Lower leg skin (tissue), 4 donors: Measurements from ENCODE around the gene RELT. TPM values are rescaled to one million over a fixed set of nuclear protein-coding genes. Genes with fewer than 3 reads are reported as not detected.
A peak's percentile ranks its signal among the peaks of the same experiment; 100 is the strongest.

Source experiments
- DNase-seq, 2 donors: peaks; one replicate each; pipeline ENCODE4 v3.0.0-alpha.2; 2019; ENCODE audit warnings: low spot score in 2 of 2
- H3K4me3 ChIP-seq: fragments of 200-600 bp; sonication (generic); 2 replicates; pipeline ENCODE4 v1.5.1; 2017; ENCODE audit warnings: mild to moderate bottlenecking, low read depth; ENCODE audit not compliant: poor library complexity, severe bottlenecking
- CTCF ChIP-seq, 3 donors: fragments of 450-650 bp; IDR thresholded peaks; one replicate each; pipeline ENCODE4 v1.5.1; 2016; ENCODE audit warnings: antibody characterized with exemption in 3 of 3, mild to moderate bottlenecking in 3 of 3, moderate library complexity in 2 of 3
- POLR2A ChIP-seq, 2 donors: fragments of 450-650 bp; IDR thresholded peaks; one replicate each; pipeline ENCODE4 v1.6.1; 2016 to 2017; ENCODE audit warnings: antibody characterized with exemption in 2 of 2, mild to moderate bottlenecking in 1 of 2, moderate library complexity in 1 of 2
- WGBS, 2 donors: methylation state at CpG; one replicate each; pipeline ENCODE4 v1.1.5; 2018; 5-methylcytosine and 5-hydroxymethylcytosine counted together
- intact Hi-C: fragments of 100-400 bp; cut with DNase I; formaldehyde crosslinking; loops from one replicate; pipeline ENCODE4 v1.15.0; 2023; ENCODE audit warnings: low total_unique reads
- total RNA-seq, 4 donors: library from RNA; depleted of rRNA; stranded (reverse); fragments of >200 nt; gene quantifications; one replicate each; pipeline ENCODE4 v1.1.0, GENCODE V29; 2016

RELT gene
- total RNA-seq, 4 donors from 2014 or later, result 2.1 to 4.8 (median 4.4) TPM

- DNase-seq, result no peak
- intact Hi-C loops, result no loop called here
- TF ChIP-seq POLR2A (IDR thresholded peaks at IDR 0.05), result no peak
- TF ChIP-seq CTCF (IDR thresholded peaks at IDR 0.05), result no peak
- no peak overlapping the region for H3K4me3 ChIP-seq
- WGBS, 2 donors, result 84 to 89% methylated on average over 5 of the region's 5 CpGs
Measured at GRCh38 chr11:73345481-73346160, 30.6 kb upstream of the RELT start.

GRCh38 chr11:73346186-73346935 lies 29.8 kb upstream of the RELT start:
- intact Hi-C loops, result no loop called here
- WGBS, 2 donors, result 85% methylated on average over 10 of the region's 10 CpGs
- TF ChIP-seq POLR2A (IDR thresholded peaks at IDR 0.05), result no peak
- H3K4me3 ChIP-seq, result no peak overlapping the region
- DNase-seq, result no peak

GRCh38 chr11:73347067-73347466 lies 29.1 kb upstream of the RELT start:
- WGBS, 2 donors, result 84 to 93% methylated on average over 12 of the region's 12 CpGs
- intact Hi-C loops, result no loop called here
- TF ChIP-seq CTCF (IDR thresholded peaks at IDR 0.05), result no peak
- no peak for TF ChIP-seq POLR2A (IDR thresholded peaks at IDR 0.05)
- DNase-seq, result no peak
- H3K4me3 ChIP-seq, result no peak overlapping the region

- H3K4me3 ChIP-seq, result no peak overlapping the region
- intact Hi-C loops, result no loop called here
- TF ChIP-seq POLR2A (IDR thresholded peaks at IDR 0.05), result no peak
- no peak for TF ChIP-seq CTCF (IDR thresholded peaks at IDR 0.05)
- DNase-seq, result no peak
- 85 to 90% methylated on average over 5 of the region's 5 CpGs for WGBS, 2 donors
Measured at GRCh38 chr11:73348838-73349237, 27.4 kb upstream of the RELT start.

- H3K4me3 ChIP-seq, result no peak overlapping the region
- DNase-seq, result no peak
- intact Hi-C loops, result loop anchor here (5.0 kb wide), 1 partner anchor 43 kb away; no protein-coding TSS in a partner anchor
- 54 to 66% methylated on average over 6 of the region's 6 CpGs for WGBS, 2 donors
- TF ChIP-seq POLR2A (IDR thresholded peaks at IDR 0.05) (no peak), CTCF (IDR thresholded peaks at IDR 0.05) (no peak)
Measured at GRCh38 chr11:73349633-73350032, 26.6 kb upstream of the RELT start.

GRCh38 chr11:73350908-73351636 lies 25.1 kb upstream of the RELT start:
- H3K4me3 ChIP-seq, result no peak overlapping the region
- DNase-seq, result peak in 1 of 2 donors; percentile 39
- intact Hi-C loops, result loop anchor here (5.0 kb wide), 1 partner anchor 41 kb away; no protein-coding TSS in a partner anchor
- TF ChIP-seq CTCF (IDR thresholded peaks at IDR 0.05) (peak in 1 of 3 donors; percentile 89), POLR2A (IDR thresholded peaks at IDR 0.05) (no peak)
- WGBS, 2 donors, result 22 to 23% methylated on average over 16 of the region's 16 CpGs
